Hepatocyte (in vitro differentiated cells): ENCODE data around the gene KXD1.

Experiments
- CTCF ChIP-seq: fragments of 200-600 bp; sonication (generic); IDR thresholded peaks from 2 replicates; pipeline ENCODE4 v1.5.1; 2016; ENCODE audit warnings: antibody characterized with exemption, mild to moderate bottlenecking; ENCODE audit not compliant: poor library complexity
- EZH2 ChIP-seq: fragments of 200-600 bp; sonication (generic); IDR thresholded peaks from 2 replicates; pipeline ENCODE4 v1.6.1; 2016; ENCODE audit warnings: antibody characterized with exemption, mild to moderate bottlenecking, borderline replicate concordance
- EZH2phosphoT487 ChIP-seq: fragments of 200-600 bp; sonication (generic); IDR thresholded peaks from one replicate; pipeline ENCODE4 v1.6.1; 2018; ENCODE audit warnings: antibody characterized with exemption, mild to moderate bottlenecking, low read depth, moderate library complexity; ENCODE audit not compliant: unreplicated experiment, severe bottlenecking

GRCh38 chr19:18574691-18575291, 17.1 kb downstream of the KXD1 start:
- TF ChIP-seq CTCF (no peak), EZH2 (no peak), EZH2phosphoT487 (no peak)
